ENCODE results near the gene FRMPD1.

DNA sequence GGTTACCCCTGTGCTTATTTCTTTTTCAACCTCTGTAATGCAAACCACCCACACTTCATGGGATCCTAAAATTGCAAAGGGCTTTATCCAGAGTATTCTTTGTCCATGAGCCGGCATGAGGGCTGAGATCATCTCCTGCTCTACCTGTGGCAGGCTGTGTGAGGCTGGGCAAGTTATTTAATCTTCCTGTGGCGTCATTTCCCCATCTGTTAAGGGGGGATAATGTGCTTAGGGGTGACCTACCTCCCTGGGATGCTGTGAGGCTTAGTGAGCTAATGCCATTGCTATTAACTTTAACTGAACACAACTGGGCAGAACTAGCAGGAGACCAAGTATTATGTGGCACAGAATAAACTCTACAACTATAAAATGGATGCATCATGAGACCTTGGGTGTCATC is 17.0 kb downstream of the FRMPD1 start:
- TF ChIP-seq, protein P1, sequence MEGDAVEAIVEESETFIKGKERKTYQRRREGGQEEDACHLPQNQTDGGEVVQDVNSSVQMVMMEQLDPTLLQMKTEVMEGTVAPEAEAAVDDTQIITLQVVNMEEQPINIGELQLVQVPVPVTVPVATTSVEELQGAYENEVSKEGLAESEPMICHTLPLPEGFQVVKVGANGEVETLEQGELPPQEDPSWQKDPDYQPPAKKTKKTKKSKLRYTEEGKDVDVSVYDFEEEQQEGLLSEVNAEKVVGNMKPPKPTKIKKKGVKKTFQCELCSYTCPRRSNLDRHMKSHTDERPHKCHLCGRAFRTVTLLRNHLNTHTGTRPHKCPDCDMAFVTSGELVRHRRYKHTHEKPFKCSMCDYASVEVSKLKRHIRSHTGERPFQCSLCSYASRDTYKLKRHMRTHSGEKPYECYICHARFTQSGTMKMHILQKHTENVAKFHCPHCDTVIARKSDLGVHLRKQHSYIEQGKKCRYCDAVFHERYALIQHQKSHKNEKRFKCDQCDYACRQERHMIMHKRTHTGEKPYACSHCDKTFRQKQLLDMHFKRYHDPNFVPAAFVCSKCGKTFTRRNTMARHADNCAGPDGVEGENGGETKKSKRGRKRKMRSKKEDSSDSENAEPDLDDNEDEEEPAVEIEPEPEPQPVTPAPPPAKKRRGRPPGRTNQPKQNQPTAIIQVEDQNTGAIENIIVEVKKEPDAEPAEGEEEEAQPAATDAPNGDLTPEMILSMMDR (IDR thresholded peaks at IDR 0.05 in 4 of 5, conservative IDR thresholded peaks at IDR 0.05 in 1 of 5): no peak
- TF ChIP-seq POLR2A (IDR thresholded peaks at IDR 0.05): no peak

Measured in gastrocnemius medialis (tissue), 4 donors.